GM12875 (cell line): ENCODE measurements around the gene SLCO6A1.

Experiments used
- H3K4me3 ChIP-seq: one replicate; pipeline ENCODE4 v1.5.1; 2011; ENCODE audit warnings: low read depth, low read length, control low read depth
- TF ChIP-seq, protein P1 (sequence below): IDR thresholded peaks from 2 replicates; pipeline ENCODE4 v1.5.1; 2011; ENCODE audit warnings: low read depth, mild to moderate bottlenecking, control low read depth, inconsistent platforms, low read length, moderate library complexity, borderline replicate concordance; ENCODE audit not compliant: insufficient read depth

Gene SLCO6A1, protein sequence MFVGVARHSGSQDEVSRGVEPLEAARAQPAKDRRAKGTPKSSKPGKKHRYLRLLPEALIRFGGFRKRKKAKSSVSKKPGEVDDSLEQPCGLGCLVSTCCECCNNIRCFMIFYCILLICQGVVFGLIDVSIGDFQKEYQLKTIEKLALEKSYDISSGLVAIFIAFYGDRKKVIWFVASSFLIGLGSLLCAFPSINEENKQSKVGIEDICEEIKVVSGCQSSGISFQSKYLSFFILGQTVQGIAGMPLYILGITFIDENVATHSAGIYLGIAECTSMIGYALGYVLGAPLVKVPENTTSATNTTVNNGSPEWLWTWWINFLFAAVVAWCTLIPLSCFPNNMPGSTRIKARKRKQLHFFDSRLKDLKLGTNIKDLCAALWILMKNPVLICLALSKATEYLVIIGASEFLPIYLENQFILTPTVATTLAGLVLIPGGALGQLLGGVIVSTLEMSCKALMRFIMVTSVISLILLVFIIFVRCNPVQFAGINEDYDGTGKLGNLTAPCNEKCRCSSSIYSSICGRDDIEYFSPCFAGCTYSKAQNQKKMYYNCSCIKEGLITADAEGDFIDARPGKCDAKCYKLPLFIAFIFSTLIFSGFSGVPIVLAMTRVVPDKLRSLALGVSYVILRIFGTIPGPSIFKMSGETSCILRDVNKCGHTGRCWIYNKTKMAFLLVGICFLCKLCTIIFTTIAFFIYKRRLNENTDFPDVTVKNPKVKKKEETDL

DNA sequence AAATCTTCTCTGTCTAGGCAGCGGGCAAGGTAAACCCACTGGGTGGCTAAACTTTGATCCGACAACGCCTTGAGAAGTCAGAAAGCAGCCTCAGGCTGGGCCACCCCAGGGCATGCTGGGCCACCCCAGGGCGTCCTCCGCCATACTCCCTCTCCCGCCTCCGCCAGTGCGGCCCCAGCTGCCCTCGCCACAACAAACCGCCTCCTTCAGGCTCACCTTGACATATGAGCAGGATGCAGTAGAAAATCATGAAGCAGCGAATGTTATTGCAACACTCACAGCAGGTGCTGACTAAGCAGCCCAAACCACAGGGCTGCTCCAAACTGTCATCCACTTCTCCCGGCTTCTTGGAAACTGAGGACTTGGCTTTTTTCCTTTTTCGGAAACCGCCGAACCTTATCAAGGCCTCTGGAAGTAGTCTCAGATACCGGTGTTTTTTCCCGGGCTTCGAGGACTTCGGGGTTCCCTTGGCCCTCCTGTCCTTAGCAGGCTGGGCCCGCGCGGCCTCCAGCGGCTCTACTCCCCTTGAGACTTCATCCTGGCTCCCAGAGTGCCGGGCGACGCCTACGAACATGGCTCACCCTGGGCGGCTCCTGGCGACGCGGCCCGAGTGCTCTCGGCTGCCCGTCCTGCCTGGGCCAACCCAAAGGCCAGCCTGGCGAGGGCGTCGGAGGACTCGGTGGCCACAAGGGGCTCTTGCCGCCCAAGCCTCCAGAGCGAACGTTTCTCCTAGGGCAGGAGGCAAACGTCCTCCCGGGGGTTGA is at the start of gene SLCO6A1:
TSS of gene SLCO6A1 (minus strand) at position 731 of the 764 bp plus-strand sequence. CDS start at position 574, 157 bp downstream.
- no peak within 1 kb of the TSS for H3K4me3 ChIP-seq
- TF ChIP-seq, protein P1, sequence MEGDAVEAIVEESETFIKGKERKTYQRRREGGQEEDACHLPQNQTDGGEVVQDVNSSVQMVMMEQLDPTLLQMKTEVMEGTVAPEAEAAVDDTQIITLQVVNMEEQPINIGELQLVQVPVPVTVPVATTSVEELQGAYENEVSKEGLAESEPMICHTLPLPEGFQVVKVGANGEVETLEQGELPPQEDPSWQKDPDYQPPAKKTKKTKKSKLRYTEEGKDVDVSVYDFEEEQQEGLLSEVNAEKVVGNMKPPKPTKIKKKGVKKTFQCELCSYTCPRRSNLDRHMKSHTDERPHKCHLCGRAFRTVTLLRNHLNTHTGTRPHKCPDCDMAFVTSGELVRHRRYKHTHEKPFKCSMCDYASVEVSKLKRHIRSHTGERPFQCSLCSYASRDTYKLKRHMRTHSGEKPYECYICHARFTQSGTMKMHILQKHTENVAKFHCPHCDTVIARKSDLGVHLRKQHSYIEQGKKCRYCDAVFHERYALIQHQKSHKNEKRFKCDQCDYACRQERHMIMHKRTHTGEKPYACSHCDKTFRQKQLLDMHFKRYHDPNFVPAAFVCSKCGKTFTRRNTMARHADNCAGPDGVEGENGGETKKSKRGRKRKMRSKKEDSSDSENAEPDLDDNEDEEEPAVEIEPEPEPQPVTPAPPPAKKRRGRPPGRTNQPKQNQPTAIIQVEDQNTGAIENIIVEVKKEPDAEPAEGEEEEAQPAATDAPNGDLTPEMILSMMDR: no peak

DNA sequence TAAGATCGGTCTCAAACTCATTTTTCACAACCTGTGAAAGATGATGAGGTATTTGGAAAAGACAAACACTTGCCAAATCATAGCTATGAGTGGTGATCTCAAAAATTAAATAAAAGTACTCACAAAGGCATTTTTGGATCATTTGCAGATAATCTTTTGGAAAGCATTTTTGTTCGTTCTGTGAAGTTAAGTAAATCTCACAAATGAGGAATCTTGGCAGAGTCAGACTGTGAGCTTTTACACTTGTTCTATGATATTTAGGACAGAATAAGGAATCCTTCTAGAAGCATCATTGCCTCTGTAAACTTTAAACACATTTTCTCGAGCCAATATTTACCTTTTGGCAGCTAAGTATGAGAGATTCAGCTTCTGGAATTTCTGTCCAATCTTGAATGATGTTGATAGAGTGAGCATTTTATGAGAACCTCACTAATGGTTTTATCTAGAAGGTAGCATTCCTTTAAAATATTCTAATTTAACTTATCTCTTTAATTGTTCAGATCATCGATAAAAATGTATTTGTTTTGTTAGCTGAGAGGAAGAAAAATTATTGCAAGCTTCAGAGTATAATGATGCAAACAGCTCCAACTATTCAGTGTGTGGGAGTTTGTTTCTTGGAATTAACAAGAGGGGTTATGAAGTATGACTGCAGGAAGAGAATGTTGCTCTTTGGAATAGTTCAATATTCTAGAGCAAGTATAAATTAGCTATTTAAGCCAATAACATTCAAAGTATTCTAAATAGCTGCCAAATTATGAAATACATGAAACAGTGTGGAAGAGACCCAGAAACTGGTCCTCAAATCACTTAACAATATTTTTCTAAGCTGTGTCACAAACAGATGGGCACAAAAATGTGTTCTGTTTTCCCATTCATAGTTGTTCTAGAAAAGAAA is 48.6 kb upstream of the SLCO6A1 start:
- TF ChIP-seq, protein P1: no peak
- no peak overlapping the region for H3K4me3 ChIP-seq

DNA sequence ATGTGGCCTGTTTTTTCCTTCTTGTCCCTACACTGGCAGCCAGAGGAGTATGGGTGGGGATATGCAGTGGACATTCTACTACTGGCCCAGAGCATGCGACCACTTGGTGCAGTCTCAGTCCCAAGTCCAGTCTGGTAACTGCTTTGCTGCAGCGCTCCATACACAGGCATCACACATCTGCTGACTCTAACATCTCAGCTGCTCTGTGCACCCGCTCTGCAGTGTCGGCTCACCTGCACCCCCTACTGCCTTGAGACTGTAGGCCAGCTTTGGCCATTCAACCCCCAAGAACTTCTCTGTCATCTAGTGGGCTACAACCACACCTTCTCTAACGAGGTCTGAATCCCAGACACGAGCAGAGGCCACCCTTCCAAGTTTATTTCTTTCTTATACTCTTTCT is 46.4 kb upstream of the SLCO6A1 start:
- no peak overlapping the region for H3K4me3 ChIP-seq
- TF ChIP-seq, protein P1: peak; percentile 64

DNA sequence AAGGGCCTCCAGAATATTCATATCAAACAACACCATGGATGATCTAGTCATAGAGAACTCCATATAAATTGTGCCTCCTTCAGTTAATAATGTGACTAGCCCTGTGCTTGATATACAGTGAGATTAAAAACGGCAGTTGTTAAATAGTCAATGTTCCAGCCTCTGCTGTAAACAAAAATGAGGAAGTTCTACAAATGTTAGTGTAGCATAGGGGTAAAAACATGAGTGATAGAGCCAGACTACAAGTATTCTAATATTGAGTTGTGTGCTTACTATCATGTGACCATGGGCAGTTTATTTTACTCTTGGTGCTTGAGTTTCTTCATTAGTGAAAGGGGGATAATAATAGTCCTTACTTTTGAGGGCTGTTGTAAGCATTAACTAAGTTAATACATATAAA is 43.3 kb upstream of the SLCO6A1 start:
- no peak overlapping the region for H3K4me3 ChIP-seq
- TF ChIP-seq, protein P1: no peak

DNA sequence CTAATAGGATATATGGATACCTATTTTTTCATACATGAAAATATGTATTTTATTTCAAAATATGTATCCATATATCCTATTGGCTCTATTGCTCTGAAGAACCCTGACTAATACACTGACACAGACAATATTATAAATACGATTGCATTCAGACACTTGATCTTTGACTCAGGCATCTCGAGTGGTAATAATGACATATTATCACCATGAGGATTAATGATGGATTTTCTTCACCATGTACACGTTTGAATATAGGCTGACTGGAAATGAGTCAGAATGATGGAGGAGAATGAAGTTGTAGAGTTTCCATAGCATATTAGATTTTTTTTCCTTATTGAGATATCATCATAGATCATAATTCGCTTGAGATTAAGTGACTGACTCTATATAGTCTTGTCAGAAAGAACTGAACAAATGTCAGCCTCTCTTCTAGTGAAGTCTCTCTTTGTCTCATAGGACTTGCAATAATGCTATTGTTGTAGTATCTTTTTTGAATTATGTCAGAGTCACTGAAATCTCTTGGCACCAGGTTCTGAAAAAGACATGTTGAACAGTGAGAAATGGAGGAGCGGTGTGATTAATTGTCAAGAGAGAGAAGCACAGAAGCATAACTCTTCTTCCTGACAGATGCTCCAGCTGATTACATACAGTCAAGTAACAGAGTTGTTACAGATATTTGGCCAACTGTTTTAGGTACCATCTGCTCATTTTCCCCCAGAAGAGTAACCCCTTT is 41.4 kb upstream of the SLCO6A1 start:
- H3K4me3 ChIP-seq: no peak overlapping the region
- TF ChIP-seq, protein P1: no peak

DNA sequence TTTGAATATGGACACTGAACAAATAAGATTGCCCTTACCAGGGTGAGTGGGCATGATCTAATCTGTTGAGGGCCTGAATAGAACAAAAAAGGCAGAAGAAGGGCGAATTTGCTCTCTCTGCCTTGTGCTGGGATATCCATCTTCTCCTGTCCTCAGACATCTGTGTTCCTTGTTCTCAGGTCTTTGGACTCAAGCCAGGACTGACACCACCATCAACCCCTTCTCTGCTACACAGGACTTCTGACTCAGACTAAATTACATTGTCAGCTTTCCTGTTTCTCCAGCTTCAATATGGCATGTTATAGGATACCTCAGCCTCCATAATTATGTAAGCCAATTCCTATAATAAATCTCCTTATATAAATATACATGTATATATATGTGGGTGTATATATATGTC is 40.8 kb upstream of the SLCO6A1 start:
- TF ChIP-seq, protein P1: no peak
- no peak overlapping the region for H3K4me3 ChIP-seq
